Glutamatergic neuron (in vitro differentiated cells): Measurements from ENCODE around the gene IL20RA. TPM values are rescaled to one million over a fixed set of nuclear protein-coding genes. Genes with fewer than 3 reads are reported as not detected.

Experiments
- DNase-seq: peaks from one replicate; pipeline ENCODE4 v3.0.0; 2022
- H3K27ac Mint-ChIP-seq: one replicate; pipeline ENCODE4 v1.8.0; 2020; ENCODE audit warnings: mild to moderate bottlenecking, mixed read lengths, inconsistent platforms; ENCODE audit not compliant: unreplicated experiment
- H3K27me3 Mint-ChIP-seq: one replicate; pipeline ENCODE4 v1.8.0; 2020; ENCODE audit warnings: mild to moderate bottlenecking, moderate library complexity, mixed read lengths, inconsistent platforms; ENCODE audit not compliant: unreplicated experiment
- H3K36me3 Mint-ChIP-seq: one replicate; pipeline ENCODE4 v1.8.0; 2020; ENCODE audit warnings: mild to moderate bottlenecking, mixed read lengths, inconsistent platforms; ENCODE audit not compliant: unreplicated experiment
- H3K4me1 Mint-ChIP-seq: one replicate; pipeline ENCODE4 v1.8.0; 2020; ENCODE audit warnings: mild to moderate bottlenecking, low read depth, mixed read lengths, inconsistent platforms; ENCODE audit not compliant: unreplicated experiment
- H3K4me3 Mint-ChIP-seq: one replicate; pipeline ENCODE4 v1.8.0; 2020; ENCODE audit warnings: mild to moderate bottlenecking, mixed read lengths, inconsistent platforms; ENCODE audit not compliant: unreplicated experiment
- H3K9me3 Mint-ChIP-seq: one replicate; pipeline ENCODE4 v1.8.0; 2020; ENCODE audit warnings: mild to moderate bottlenecking, moderate library complexity, mixed read lengths, inconsistent platforms; ENCODE audit not compliant: unreplicated experiment
- total RNA-seq: library from RNA; stranded (reverse); fragmentation: NEBNext Ultra II Directional; extraction: Animal tissue kit (Norgen Biotek cat#: 25700); gene quantifications from one replicate; pipeline ENCODE4 v1.2.1, GENCODE V29; 2021; ENCODE audit not compliant: unreplicated experiment
- TF ChIP-seq, protein P1 (sequence below): fragments of 200-600 bp; sonication (generic); IDR thresholded peaks from one replicate; pipeline ENCODE4 v1.5.0; 2021; ENCODE audit not compliant: partially characterized antibody, unreplicated experiment

The IL20RA gene
- total RNA-seq, 1 donor from 2014 or later, result not detected

DNA sequence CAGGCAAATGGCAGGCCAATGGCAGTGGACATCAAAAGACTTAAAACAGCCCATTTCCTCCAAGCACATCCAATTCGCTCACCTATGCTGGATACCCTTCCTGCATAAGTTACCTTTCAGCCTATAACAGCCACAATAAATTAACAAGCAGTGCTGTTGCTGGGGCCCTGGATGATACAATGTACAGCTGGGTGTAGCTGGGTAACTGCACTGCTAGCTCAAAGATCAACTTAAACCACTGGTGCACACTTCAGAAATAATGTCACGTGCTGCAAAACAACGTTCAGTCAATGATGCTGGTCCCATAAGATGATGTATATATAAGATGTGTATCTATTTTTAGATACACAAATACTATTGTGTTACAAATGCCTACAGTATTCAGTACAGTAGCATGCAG, 13.6 kb downstream of the IL20RA start:
- TF ChIP-seq, protein P1, sequence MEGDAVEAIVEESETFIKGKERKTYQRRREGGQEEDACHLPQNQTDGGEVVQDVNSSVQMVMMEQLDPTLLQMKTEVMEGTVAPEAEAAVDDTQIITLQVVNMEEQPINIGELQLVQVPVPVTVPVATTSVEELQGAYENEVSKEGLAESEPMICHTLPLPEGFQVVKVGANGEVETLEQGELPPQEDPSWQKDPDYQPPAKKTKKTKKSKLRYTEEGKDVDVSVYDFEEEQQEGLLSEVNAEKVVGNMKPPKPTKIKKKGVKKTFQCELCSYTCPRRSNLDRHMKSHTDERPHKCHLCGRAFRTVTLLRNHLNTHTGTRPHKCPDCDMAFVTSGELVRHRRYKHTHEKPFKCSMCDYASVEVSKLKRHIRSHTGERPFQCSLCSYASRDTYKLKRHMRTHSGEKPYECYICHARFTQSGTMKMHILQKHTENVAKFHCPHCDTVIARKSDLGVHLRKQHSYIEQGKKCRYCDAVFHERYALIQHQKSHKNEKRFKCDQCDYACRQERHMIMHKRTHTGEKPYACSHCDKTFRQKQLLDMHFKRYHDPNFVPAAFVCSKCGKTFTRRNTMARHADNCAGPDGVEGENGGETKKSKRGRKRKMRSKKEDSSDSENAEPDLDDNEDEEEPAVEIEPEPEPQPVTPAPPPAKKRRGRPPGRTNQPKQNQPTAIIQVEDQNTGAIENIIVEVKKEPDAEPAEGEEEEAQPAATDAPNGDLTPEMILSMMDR, result no peak
- Mint-ChIP-seq H3K27ac (no peak overlapping the region), H3K4me3 (no peak overlapping the region), H3K4me1 (no peaks in the 10 kb centered on the region), H3K9me3 (peaks cover 2% of the 10 kb centered on the region), H3K36me3 (no peaks in the 10 kb centered on the region), H3K27me3 (peaks cover 2% of the 10 kb centered on the region)
- DNase-seq, result no peak

DNA sequence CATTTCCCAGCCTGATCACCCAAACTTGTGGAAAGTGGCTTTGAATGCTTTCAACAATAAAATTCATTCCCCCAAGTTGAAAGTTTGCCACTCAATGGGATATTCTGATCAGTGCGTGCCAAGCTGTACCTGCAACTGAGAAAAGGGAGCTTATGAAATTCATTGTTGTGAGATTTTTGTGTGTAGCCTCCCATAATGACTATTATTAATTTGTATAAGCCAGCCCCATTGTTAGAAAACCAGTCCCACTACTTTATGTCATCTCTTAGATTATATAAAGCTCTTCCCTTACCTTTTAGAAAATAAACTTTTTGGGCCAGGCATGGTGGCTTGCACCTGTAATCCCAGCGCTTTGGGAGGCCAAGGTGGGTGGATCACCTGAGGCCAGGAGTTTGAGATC, 15.9 kb downstream of the IL20RA start:
- Mint-ChIP-seq H3K4me3 (no peak overlapping the region), H3K27me3 (peaks cover 2% of the 10 kb centered on the region), H3K27ac (no peak overlapping the region), H3K36me3 (no peaks in the 10 kb centered on the region), H3K9me3 (peaks cover 2% of the 10 kb centered on the region), H3K4me1 (no peaks in the 10 kb centered on the region)
- no peak for DNase-seq
- TF ChIP-seq, protein P1, result no peak

DNA sequence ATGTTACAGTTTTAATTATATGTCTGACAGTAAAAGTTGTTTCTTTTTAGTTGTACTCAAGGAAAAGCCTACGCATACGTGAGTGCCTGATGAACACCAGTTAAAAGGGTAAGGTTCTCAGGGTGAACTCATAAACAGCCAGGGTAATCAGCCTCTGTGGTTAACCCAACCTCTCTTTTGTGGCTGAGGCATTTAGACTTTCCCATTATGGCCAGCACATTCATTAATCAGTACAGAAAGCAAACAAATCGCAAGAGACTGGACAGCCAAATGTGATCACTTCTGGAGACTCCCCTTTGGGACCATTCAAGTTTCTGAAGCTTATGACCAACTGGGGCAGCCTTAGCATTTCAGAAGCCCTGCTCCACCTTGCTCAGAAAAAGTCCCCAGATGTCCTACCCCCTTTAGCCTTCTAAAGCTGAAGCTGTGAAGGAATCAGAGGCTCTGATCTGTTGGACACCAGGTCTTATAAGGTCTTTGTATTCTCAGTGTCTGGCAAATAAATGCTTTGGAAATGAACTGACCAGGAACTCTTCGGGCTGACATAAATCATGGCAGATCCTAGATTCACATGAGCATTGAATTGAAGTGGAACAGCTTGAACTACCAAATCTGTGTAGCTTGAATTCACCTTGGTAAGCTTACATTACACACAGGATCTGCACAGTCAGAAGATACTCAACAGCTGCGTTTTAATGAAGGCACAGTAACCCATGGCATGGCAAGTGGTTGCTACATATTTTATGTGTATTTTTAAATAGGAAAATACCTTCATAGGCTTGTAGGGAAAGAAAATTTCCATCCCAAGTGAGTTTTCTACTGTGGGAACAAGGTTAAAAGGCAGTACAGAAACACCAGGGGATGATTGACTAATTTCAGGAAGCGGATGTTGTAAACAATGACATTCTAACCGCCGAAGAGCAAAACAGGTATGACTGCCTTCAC, 18.7 kb downstream of the IL20RA start:
- H3K27ac Mint-ChIP-seq, result no peak overlapping the region
- TF ChIP-seq, protein P1, result no peak
- peaks cover 1% of the 10 kb centered on the region for H3K27me3 Mint-ChIP-seq
- H3K9me3 Mint-ChIP-seq, result no peaks in the 10 kb centered on the region
- no peaks in the 10 kb centered on the region for H3K36me3 Mint-ChIP-seq
- no peak for DNase-seq
- H3K4me1 Mint-ChIP-seq, result no peaks in the 10 kb centered on the region
- H3K4me3 Mint-ChIP-seq, result no peak overlapping the region

DNA sequence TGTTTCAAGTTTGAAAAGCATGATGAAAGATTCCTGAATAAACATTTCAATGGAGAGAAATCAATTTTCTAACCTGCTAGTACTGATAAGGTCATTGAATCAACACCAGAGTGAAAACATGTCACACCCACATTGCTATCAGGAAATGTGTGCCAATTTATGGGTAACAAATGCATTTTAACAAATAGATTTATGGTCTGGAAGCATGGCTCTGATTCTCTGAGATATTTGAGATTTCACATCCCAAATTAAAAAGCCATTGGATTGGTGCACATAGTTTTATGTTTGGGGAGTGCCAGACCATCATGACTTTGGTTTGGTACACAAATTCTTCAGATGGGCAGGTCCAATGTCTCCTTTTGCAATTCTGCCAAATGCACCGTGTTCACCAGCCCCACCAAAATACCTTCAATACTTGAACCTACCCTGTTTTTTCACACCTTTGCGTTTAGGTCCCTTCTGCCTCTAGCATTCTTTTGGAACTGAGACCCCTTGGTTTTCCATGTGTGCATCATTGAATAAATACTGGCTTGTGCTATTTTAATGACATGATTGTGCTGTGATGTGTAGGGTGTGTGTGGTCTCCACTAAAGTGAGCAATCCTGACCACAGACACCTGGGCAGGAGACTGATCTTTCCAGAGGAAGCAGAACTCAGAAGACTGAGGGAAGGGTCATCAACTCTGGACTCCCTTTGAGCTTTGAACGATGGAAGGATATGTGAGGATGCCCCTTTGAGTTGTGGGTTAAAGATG, 20.4 kb downstream of the IL20RA start:
- DNase-seq, result no peak
- no peaks in the 10 kb centered on the region for H3K4me1 Mint-ChIP-seq
- TF ChIP-seq, protein P1, result no peak

More for the DNA sequence above, 20.4 kb downstream of the IL20RA start:
- Mint-ChIP-seq H3K36me3 (no peaks in the 10 kb centered on the region), H3K27ac (no peak overlapping the region), H3K4me3 (no peak overlapping the region), H3K9me3 (no peaks in the 10 kb centered on the region), H3K27me3 (peaks cover 1% of the 10 kb centered on the region)
